GM18868 (cell line): ENCODE data around the gene CPLANE1.

Experiments
- ATAC-seq: cut with Tn5 transposase; IDR thresholded peaks from one replicate; pipeline ENCODE4 v1.9.1; 2021; ENCODE audit warnings: mild to moderate bottlenecking, moderate library complexity; ENCODE audit not compliant: unreplicated experiment

CPLANE1 gene

DNA sequence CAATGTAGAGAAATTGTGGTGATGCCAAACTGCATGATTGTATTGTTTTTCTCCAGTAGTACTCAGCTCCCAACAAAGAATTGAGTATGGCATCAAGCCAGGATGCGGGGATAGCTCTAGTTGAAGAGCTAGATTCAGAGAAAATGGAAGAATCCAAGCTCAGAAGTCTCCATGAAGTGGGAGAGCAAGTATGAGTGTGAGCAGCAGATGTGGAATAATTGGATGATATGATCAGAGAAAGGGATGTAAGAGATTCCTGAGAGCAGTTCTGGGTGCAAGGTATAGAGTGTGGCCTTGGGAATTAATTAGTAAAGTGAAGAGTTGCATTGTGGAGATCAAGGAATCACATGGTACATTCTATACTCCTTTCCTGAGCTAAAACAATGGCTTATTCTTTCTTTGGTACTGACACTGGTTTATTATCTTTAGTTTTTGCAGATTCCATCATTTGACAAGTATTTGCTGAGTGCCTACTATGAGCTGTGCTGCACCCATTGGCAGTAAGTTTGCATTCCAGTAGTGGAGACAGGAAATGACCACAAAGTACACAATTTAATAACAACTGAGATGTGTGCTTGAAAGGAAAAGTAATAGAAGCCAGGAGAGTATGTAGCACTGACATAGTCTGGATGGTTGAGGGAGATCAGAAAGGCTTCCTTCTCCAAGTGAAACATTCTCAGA lies 177.1 kb downstream of the CPLANE1 start:
- ATAC-seq, result no peak

DNA sequence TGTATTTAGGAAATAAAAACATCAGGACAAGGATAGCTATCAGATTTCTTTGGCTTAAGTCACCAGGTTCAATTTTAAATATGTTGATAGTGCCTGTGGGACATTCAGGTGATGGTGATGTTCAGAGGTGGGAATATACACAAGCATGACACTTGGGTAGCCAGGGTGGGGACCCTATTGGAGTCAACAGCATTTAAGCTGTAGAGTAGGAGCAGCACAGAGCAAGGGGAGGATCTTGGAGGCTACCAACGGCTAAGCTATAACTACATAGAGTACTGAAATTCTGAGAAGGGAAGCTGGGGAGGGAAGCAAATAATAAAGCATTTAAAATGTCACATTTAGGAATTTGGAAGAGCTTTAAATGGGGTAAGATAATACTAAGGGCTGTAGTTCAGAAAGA lies 177.7 kb downstream of the CPLANE1 start:
- no peak for ATAC-seq

DNA sequence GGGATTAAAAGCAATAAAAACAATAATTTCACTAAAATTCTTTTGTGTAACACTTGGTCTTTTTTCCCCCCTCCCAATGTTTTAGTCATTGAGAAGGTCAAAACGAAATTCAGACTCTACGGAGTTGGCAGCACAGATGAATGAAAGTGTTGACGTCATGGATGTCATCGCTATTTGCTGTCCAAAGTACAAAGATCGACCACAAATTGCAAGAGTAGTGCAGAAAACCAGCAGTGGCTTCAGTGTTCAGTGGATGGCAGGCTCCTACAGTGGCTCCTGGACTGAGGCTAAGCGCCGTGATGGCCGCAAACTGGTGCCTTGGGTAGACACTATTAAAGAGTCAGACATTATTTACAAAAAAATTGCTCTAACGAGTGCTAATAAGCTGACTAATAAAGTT lies 184.7 kb downstream of the CPLANE1 start:
- ATAC-seq, result no peak

DNA sequence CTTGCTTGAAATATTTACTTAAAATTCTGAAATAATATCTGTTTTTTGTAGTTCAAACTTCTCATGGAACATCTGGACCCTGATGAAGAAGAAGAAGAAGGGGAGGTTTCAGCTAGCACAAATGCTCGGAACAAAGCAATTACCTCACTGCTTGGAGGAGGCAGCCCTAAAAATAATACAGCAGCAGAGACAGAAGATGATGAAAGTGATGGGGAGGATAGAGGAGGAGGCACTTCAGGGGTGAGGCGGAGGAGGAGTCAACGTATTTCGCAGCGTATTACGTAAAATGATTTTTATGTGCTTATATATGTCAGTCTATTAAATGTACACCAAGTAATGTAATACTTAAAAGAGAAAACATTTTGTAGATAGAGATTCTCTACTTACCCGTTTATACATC lies 185.4 kb downstream of the CPLANE1 start:
- no peak for ATAC-seq

DNA sequence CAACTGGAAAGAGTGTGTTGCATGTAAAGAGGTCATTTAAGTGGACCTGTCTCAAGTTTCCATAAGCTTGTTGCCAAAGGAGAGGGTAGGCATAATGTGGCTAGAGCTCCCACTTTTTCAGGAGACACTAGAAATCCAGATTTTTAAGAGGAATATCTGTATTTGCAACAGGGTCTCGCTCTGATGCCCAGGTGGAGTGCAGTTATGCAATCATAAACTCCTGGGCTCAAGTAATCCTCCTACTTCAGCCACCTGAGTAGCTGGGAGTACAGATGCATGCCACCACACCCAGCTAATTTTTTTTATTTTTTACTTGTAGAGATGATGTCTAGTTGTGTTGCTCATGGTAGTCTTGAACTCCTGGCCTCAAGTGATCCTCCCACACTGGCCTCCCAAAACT lies 189.1 kb downstream of the CPLANE1 start:
- no peak for ATAC-seq

DNA sequence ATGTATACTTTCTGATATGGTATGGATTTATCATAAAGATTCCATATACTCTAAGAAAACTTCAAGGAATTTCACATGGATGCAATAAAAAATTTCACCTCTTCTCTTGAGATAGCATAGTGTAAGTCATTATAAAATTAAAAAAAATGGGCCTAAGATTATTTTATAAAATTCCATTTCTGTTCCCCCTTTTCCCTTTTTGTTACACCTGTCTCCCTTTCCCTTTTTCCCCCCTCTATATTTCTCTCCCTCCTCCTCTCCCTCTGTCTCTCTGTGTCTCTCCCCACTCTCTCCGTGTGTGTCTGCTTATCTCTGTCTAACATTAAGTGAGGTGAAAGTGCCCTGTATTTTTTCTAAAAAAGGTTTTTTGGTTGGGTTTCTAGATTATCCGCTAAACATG lies 192.4 kb downstream of the CPLANE1 start:
- ATAC-seq, result no peak
